ENCODE data around the gene GALR3.
"Not testable (repeated sequence)": the region's sequence is repeated elsewhere in the genome, so short reads cannot be mapped to it uniquely, and the experiment has no call there.

The GALR3 gene

GRCh38 chr22:37782340-37783168 lies 40.6 kb upstream of the GALR3 start:
- TF ChIP-seq FOXP2 (optimal IDR thresholded peaks at IDR 0.05; ENCODE audit: control extremely low read depth, extremely low read length, insufficient read depth) = no peak
- TF ChIP-seq POLR2AphosphoS5 (IDR thresholded peaks at IDR 0.05; ENCODE audit: borderline replicate concordance, low read depth, low read length) = no peak
- TF ChIP-seq EZH2 (IDR thresholded peaks at IDR 0.05) = no peak
- no peak for DNase-seq (ENCODE audit: low read depth, low spot score)
- Histone ChIP-seq H3K36me3 (ENCODE audit: insufficient read depth, low read length) (no peaks in the 10 kb centered on the region), H3K27ac (no peak overlapping the region), H3K4me3 (no peak overlapping the region), H3K9me3 (ENCODE audit: low read depth, low read length) (no peaks in the 10 kb centered on the region), H3K9ac (ENCODE audit: insufficient read length) (no peak overlapping the region)

GRCh38 chr22:37784829-37785495 lies 38.2 kb upstream of the GALR3 start:
- Histone ChIP-seq H3K9me3 (ENCODE audit: low read depth, low read length) (no peaks in the 10 kb centered on the region), H3K36me3 (ENCODE audit: insufficient read depth, low read length) (no peaks in the 10 kb centered on the region), H3K4me3 (no peak overlapping the region), H3K27ac (no peak overlapping the region), H3K9ac (ENCODE audit: insufficient read length) (no peak overlapping the region)
- no peak for TF ChIP-seq EZH2 (IDR thresholded peaks at IDR 0.05)
- no peak for TF ChIP-seq POLR2AphosphoS5 (IDR thresholded peaks at IDR 0.05; ENCODE audit: borderline replicate concordance, low read depth, low read length)
- TF ChIP-seq FOXP2 (optimal IDR thresholded peaks at IDR 0.05; ENCODE audit: control extremely low read depth, extremely low read length, insufficient read depth) = no peak
- DNase-seq (ENCODE audit: low read depth, low spot score) = no peak

- Histone ChIP-seq H3K36me3 (ENCODE audit: insufficient read depth, low read length) (no peaks in the 10 kb centered on the region), H3K27ac (no peak overlapping the region), H3K9ac (ENCODE audit: insufficient read length) (no peak overlapping the region), H3K9me3 (ENCODE audit: low read depth, low read length) (no peaks in the 10 kb centered on the region), H3K4me3 (no peak overlapping the region)
- TF ChIP-seq FOXP2 (optimal IDR thresholded peaks at IDR 0.05; ENCODE audit: control extremely low read depth, extremely low read length, insufficient read depth) (no peak), EZH2 (IDR thresholded peaks at IDR 0.05) (no peak), POLR2AphosphoS5 (IDR thresholded peaks at IDR 0.05; ENCODE audit: borderline replicate concordance, low read depth, low read length) (no peak)
- no peak for DNase-seq (ENCODE audit: low read depth, low spot score)
Measured at GRCh38 chr22:37790234-37790633, 32.9 kb upstream of the GALR3 start.

GRCh38 chr22:37792494-37792893 lies 30.7 kb upstream of the GALR3 start:
- H3K9ac ChIP-seq (ENCODE audit: insufficient read length) = no peak overlapping the region
- DNase-seq (ENCODE audit: low read depth, low spot score) = no peak

GRCh38 chr22:37794376-37794775 lies 28.8 kb upstream of the GALR3 start:
- Histone ChIP-seq H3K9me3 (ENCODE audit: low read depth, low read length) (no peaks in the 10 kb centered on the region), H3K36me3 (ENCODE audit: insufficient read depth, low read length) (no peaks in the 10 kb centered on the region), H3K27ac (no peak overlapping the region), H3K9ac (ENCODE audit: insufficient read length) (no peak overlapping the region), H3K4me3 (no peak overlapping the region)
- TF ChIP-seq EZH2 (IDR thresholded peaks at IDR 0.05) (no peak), POLR2AphosphoS5 (IDR thresholded peaks at IDR 0.05; ENCODE audit: borderline replicate concordance, low read depth, low read length) (no peak), FOXP2 (optimal IDR thresholded peaks at IDR 0.05; ENCODE audit: control extremely low read depth, extremely low read length, insufficient read depth) (no peak)
- no peak for DNase-seq (ENCODE audit: low read depth, low spot score)

More at GRCh38 chr22:37792494-37792893, 30.7 kb upstream of the GALR3 start:
- no peak overlapping the region for H3K4me3 ChIP-seq
- no peaks in the 10 kb centered on the region for H3K9me3 ChIP-seq (ENCODE audit: low read depth, low read length)
- TF ChIP-seq FOXP2 (optimal IDR thresholded peaks at IDR 0.05; ENCODE audit: control extremely low read depth, extremely low read length, insufficient read depth) (no peak), EZH2 (IDR thresholded peaks at IDR 0.05) (no peak), POLR2AphosphoS5 (IDR thresholded peaks at IDR 0.05; ENCODE audit: borderline replicate concordance, low read depth, low read length) (no peak)
- no peak overlapping the region for H3K27ac ChIP-seq
- H3K36me3 ChIP-seq (ENCODE audit: insufficient read depth, low read length) = no peaks in the 10 kb centered on the region

- Histone ChIP-seq H3K27ac (no peak overlapping the region), H3K36me3 (ENCODE audit: insufficient read depth, low read length) (no peaks in the 10 kb centered on the region), H3K9ac (ENCODE audit: insufficient read length) (no peak overlapping the region), H3K9me3 (ENCODE audit: low read depth, low read length) (no peaks in the 10 kb centered on the region), H3K4me3 (no peak overlapping the region)
- DNase-seq (ENCODE audit: low read depth, low spot score) = no peak
- TF ChIP-seq POLR2AphosphoS5 (IDR thresholded peaks at IDR 0.05; ENCODE audit: borderline replicate concordance, low read depth, low read length) (no peak), FOXP2 (optimal IDR thresholded peaks at IDR 0.05; ENCODE audit: control extremely low read depth, extremely low read length, insufficient read depth) (no peak), EZH2 (IDR thresholded peaks at IDR 0.05) (no peak)
Measured at GRCh38 chr22:37796079-37796478, 27.1 kb upstream of the GALR3 start.

GRCh38 chr22:37797259-37797658 lies 25.9 kb upstream of the GALR3 start:
- not testable (repeated sequence) for H3K9ac ChIP-seq (ENCODE audit: insufficient read length); H3K4me3 ChIP-seq; DNase-seq (ENCODE audit: low read depth, low spot score); H3K27ac ChIP-seq; H3K9me3 ChIP-seq (ENCODE audit: low read depth, low read length); H3K36me3 ChIP-seq (ENCODE audit: insufficient read depth, low read length)

GRCh38 chr22:37797874-37798500 lies 25.2 kb upstream of the GALR3 start:
- Histone ChIP-seq H3K27ac (no peak overlapping the region), H3K4me3 (no peak overlapping the region), H3K9me3 (ENCODE audit: low read depth, low read length) (no peaks in the 10 kb centered on the region), H3K36me3 (ENCODE audit: insufficient read depth, low read length) (no peaks in the 10 kb centered on the region), H3K9ac (ENCODE audit: insufficient read length) (no peak overlapping the region)
- no peak for DNase-seq (ENCODE audit: low read depth, low spot score)
- TF ChIP-seq EZH2 (IDR thresholded peaks at IDR 0.05) = no peak
- no peak for TF ChIP-seq POLR2AphosphoS5 (IDR thresholded peaks at IDR 0.05; ENCODE audit: borderline replicate concordance, low read depth, low read length)

GRCh38 chr22:37799979-37800378 lies 23.2 kb upstream of the GALR3 start:
- H3K9me3 ChIP-seq (ENCODE audit: low read depth, low read length); DNase-seq (ENCODE audit: low read depth, low spot score); H3K4me3 ChIP-seq; H3K36me3 ChIP-seq (ENCODE audit: insufficient read depth, low read length); H3K27ac ChIP-seq; H3K9ac ChIP-seq (ENCODE audit: insufficient read length): not testable (repeated sequence)

Data from SK-N-MC (cell line).